H54 (cell line): ENCODE data around the gene KIR3DL3.
"Not testable (repeated sequence)": the region's sequence is repeated elsewhere in the genome, so short reads cannot be mapped to it uniquely, and the experiment has no call there.

Experiments
- DNase-seq: peaks from one replicate; pipeline ENCODE4 v3.0.0; 2011; ENCODE audit warnings: low spot score, mixed read lengths; ENCODE audit not compliant: insufficient read length
- FAIRE-seq: peaks from 3 replicates; lab custom pipeline; 2011; peaks lifted over from hg19 to GRCh38; lab: Jason Lieb, UNC

KIR3DL3 gene

DNA sequence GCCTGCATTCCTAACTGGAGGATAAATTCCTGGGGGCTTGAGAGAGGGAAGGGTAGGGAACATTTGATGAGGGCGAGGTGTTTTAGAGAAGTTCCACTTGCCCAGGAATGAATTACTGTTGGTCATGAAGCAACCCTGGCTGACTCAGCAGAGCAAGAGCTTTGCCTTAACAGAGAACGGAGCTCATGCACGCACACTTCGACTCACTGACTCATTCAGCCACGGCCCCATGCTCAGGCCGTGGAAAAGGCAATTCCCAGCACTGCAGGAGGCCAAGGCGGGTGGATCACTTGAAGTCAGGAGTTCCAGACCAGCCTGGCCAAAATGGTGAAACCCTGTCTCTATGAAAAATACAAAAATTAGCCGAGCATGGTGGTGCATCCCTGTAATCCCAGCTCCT lies 40.0 kb downstream of the KIR3DL3 start:
- FAIRE-seq, DNase-seq: not testable (repeated sequence)

GRCh38 chr19:54766464-54766863 lies 42.2 kb downstream of the KIR3DL3 start:
- FAIRE-seq, DNase-seq: not testable (repeated sequence)

DNA sequence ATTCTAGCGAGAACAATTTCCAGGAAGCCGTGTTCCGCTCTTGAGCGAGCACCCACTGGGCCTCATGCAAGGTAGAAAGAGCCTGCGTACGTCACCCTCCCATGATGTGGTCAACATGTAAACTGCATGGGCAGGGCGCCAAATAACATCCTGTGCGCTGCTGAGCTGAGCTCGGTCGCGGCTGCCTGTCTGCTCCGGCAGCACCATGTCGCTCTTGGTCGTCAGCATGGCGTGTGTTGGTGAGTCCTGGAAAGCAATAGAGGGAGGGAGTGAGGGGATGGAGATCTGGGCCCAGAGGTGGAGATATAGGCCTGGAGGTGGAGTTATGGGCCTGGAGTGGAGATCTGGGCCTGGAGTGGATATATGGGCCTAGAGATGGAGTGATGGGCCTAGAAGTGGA lies 45.4 kb downstream of the KIR3DL3 start, which contains the start of gene KIR2DL1:
TSS of gene KIR2DL1 (plus strand) at position 148 of the 400 bp plus-strand sequence. CDS start at position 206, 58 bp downstream.
- not testable (repeated sequence) for FAIRE-seq, DNase-seq

DNA sequence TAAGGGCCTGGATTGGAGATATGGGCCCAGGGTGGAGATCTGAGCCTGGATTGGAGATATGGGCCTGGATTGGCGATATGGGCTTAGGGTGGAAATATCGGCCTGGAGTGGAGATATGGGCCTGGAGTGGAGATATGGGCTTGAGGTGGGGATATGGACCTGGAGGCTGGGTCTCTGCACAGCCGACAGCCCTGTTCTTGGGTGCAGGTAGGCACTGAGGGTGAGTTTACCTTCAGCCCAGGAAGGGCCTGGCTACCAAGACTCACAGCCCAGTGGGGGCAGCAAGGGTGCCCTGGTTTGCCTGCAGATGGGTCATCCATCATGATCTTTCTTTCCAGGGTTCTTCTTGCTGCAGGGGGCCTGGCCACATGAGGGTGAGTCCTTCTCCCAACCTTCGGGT lies 46.3 kb downstream of the KIR3DL3 start:
- not testable (repeated sequence) for FAIRE-seq, DNase-seq

- FAIRE-seq, DNase-seq: not testable (repeated sequence)
Measured at GRCh38 chr19:54771018-54771960, 47.0 kb downstream of the KIR3DL3 start.

DNA sequence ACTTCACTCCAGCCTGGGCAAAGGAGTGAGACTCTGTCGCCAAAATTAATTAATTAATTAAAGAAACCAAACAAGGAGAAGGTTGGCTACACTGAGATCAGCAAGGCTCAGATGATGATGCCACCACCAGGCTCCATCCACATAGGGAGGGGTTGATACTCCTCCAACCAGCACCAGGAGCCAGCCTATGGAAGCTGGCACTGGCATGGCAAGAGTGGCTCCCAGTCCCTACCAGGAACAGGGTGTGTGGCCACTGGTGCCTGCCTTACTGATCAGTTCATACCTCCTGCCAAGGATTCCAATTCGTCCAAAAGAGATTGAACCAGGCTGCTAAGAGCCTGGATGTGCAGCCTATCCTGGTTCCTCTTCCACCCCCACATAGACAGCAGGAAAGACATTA lies 48.4 kb downstream of the KIR3DL3 start:
- not testable (repeated sequence) for FAIRE-seq, DNase-seq

- not testable (repeated sequence) for FAIRE-seq, DNase-seq
Measured at GRCh38 chr19:54775095-54775815, 51.0 kb downstream of the KIR3DL3 start.

DNA sequence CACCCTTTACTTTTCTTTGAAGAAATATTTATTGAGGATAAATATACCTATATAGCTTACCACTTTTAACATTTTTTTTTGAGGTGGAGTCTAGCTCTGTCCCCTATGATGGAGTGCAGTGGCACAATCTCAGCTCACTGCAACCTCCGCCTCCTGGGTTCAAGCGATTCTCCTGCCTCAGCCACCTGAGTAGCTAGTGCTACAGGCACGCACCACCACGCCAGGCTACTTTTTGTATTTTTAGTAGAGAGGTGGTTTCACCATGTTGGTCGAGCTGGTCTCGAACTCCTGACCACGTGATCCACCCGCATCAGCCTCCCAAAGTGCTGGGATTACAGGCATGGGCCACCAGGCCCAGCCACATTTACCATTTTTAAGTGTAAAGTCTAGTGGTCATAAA lies 51.6 kb downstream of the KIR3DL3 start:
- FAIRE-seq, DNase-seq: not testable (repeated sequence)

- FAIRE-seq, result not testable (repeated sequence)
Measured at GRCh38 chr19:54777851-54778250, 53.6 kb downstream of the KIR3DL3 start.

GRCh38 chr19:54778896-54779295 lies 54.7 kb downstream of the KIR3DL3 start:
- not testable (repeated sequence) for FAIRE-seq, DNase-seq

More at GRCh38 chr19:54777851-54778250, 53.6 kb downstream of the KIR3DL3 start:
- not testable (repeated sequence) for DNase-seq

GRCh38 chr19:54782916-54783315 lies 58.7 kb downstream of the KIR3DL3 start:
- not testable (repeated sequence) for FAIRE-seq, DNase-seq
